GM19035 (cell line): ENCODE results near the gene PCK2.
"Not testable (repeated sequence)": the region's sequence is repeated elsewhere in the genome, so short reads cannot be mapped to it uniquely, and the experiment has no call there.

Experiments used
- ATAC-seq: cut with Tn5 transposase; IDR thresholded peaks from one replicate; pipeline ENCODE4 v1.9.1; 2021; ENCODE audit not compliant: unreplicated experiment

PCK2 gene

GRCh38 chr14:24093901-24094840, at the start of gene PCK2:
Gene PCK2, plus strand, starts transcription at chr14:24094311. Its CDS starts 95 bp downstream, at chr14:24094406.
- ATAC-seq: peak; percentile 62

- not testable (repeated sequence) for ATAC-seq
Observed at GRCh38 chr14:24049002-24049401, 45.1 kb upstream of the PCK2 start.

GRCh38 chr14:24050753-24051152, 43.4 kb upstream of the PCK2 start:
- ATAC-seq: not testable (repeated sequence)

GRCh38 chr14:24051176-24051788, 42.8 kb upstream of the PCK2 start:
- ATAC-seq: peak; percentile 12

- ATAC-seq: peak; percentile 77
Observed at GRCh38 chr14:24051789-24052655, 42.1 kb upstream of the PCK2 start, which contains the start of gene CARMIL3. Gene CARMIL3, plus strand, starts transcription at chr14:24052009. Its CDS starts 145 bp downstream, at chr14:24052154.

GRCh38 chr14:24052656-24053547, 41.2 kb upstream of the PCK2 start:
- no peak for ATAC-seq

GRCh38 chr14:24053548-24054323, 40.4 kb upstream of the PCK2 start:
- no peak for ATAC-seq

- ATAC-seq: no peak
Observed at GRCh38 chr14:24054324-24054641, 39.8 kb upstream of the PCK2 start.

- ATAC-seq: no peak
Observed at GRCh38 chr14:24054646-24055045, 39.5 kb upstream of the PCK2 start.

- no peak for ATAC-seq
Observed at GRCh38 chr14:24055971-24056799, 37.9 kb upstream of the PCK2 start.

GRCh38 chr14:24056800-24057184, 37.3 kb upstream of the PCK2 start:
- no peak for ATAC-seq

- ATAC-seq: no peak
Observed at GRCh38 chr14:24057271-24057670, 36.8 kb upstream of the PCK2 start.

GRCh38 chr14:24057867-24058259, 36.2 kb upstream of the PCK2 start:
- no peak for ATAC-seq

GRCh38 chr14:24058260-24058950, 35.7 kb upstream of the PCK2 start:
- ATAC-seq: peak; percentile 68

- ATAC-seq: no peak
Observed at GRCh38 chr14:24058951-24059475, 35.1 kb upstream of the PCK2 start.

GRCh38 chr14:24059841-24060388, 34.2 kb upstream of the PCK2 start:
- ATAC-seq: no peak

GRCh38 chr14:24060443-24060842, 33.7 kb upstream of the PCK2 start:
- no peak for ATAC-seq
